Psoas muscle (tissue), 8 donors: ENCODE measurements around the gene CHST1. TPM values are rescaled to one million over a fixed set of nuclear protein-coding genes. Genes with fewer than 3 reads are reported as not detected.

Experiments
- ATAC-seq, 4 donors: fragments of 200-7000 bp; cut with Tn5 transposase; one replicate each; pipeline ENCODE4 v1.9.1; 2020; ENCODE audit warnings: moderate library complexity in 3 of 4, mild to moderate bottlenecking in 2 of 4
- DNase-seq, 2 donors: peaks; one replicate each; pipeline ENCODE4 v3.0.0-alpha.2; 2020
- H3K27ac ChIP-seq: fragments of 200-600 bp; one replicate; pipeline ENCODE4 v1.8.0; 2022
- H3K27me3 ChIP-seq, 3 donors: fragments of 200-600 bp in 1 of 3; one replicate each; pipeline versions ENCODE4 v1.6.1 to v1.8.0; 2013 to 2022; ENCODE audit warnings: low read length in 2 of 3, mild to moderate bottlenecking in 2 of 3, moderate library complexity in 1 of 3; ENCODE audit not compliant: insufficient read depth in 3 of 3
- H3K36me3 ChIP-seq, 2 donors: fragments of 200-600 bp in 1 of 2; one replicate each; pipeline versions ENCODE4 v1.6.1 to v1.8.0; 2013 to 2022; ENCODE audit warnings: low read depth in 1 of 2, mild to moderate bottlenecking in 1 of 2, moderate library complexity in 1 of 2; ENCODE audit not compliant: insufficient read depth in 1 of 2
- H3K4me1 ChIP-seq: fragments of 200-600 bp; one replicate; pipeline ENCODE4 v1.8.0; 2022
- H3K4me3 ChIP-seq: fragments of 200-600 bp; one replicate; pipeline ENCODE4 v1.8.0; 2022; ENCODE audit warnings: mild to moderate bottlenecking
- H3K9me3 ChIP-seq: fragments of 200-600 bp; one replicate; pipeline ENCODE4 v1.8.0; 2022
- WGBS, 3 donors: extraction: QIAGEN DNeasy Blood & Tissue Kit; methylation state at CpG; one replicate each; pipeline versions ENCODE4 v1.1.6 to v1.1.7; 2013; 5-methylcytosine and 5-hydroxymethylcytosine counted together
- intact Hi-C, 2 donors: fragments of 100-400 bp; cut with DNase I; formaldehyde crosslinking; loops; one replicate each; pipeline versions ENCODE4 v1.11.0 to v1.14.2; 2022
- polyA plus RNA-seq, 3 donors: library from polyadenylated mRNA; stranded (reverse); fragments of 200-250 nt; gene quantifications; one replicate each; pipeline ENCODE4 v1.2.3, GENCODE V29; 2013
- total RNA-seq, 4 donors: library from RNA; stranded (reverse); fragmentation: NEBNext Ultra II Directional in 2 of 4; extraction: Animal tissue kit (Norgen Biotek cat#: 25700) in 2 of 4; gene quantifications; one replicate each; pipeline versions ENCODE4 v1.2.1 to v1.2.4, GENCODE V29; 2021 to 2023
- TF ChIP-seq, protein P1 (sequence below): fragments of 200-600 bp; IDR thresholded peaks from one replicate; pipeline ENCODE4 v1.8.0; 2022; ENCODE audit warnings: antibody characterized with exemption
- donor health status: healthy with polysubstance abuse.
- donor health status: DM: no; HTN: no; CAD: no; lungs with moderate emphysema.
- donor health status: Bipolar disorder and iron deficiency.
- donor health status: healthy.
- donor health status: DM: yes; HTN: yes; CAD: no.
- donor health status: DM: no; HTN: no; CAD: no.
- donor health status: DM: no; HTN: no; CAD: no.
- donor health status: DM: yes; HTN: yes; CAD: no.

Gene CHST1
- total and polyA plus RNA-seq, 7 donors = 1.2 to 21.4 (median 5.8) TPM

- ATAC-seq (no peak), DNase-seq (no peak)
- WGBS, 3 donors = 74 to 79% (median 78%) methylated on average over 8 of the region's 8 CpGs
- H3K4me3 ChIP-seq = no peak overlapping the region
- no peaks in the 10 kb centered on the region for H3K36me3 ChIP-seq
- TF ChIP-seq, protein P1, sequence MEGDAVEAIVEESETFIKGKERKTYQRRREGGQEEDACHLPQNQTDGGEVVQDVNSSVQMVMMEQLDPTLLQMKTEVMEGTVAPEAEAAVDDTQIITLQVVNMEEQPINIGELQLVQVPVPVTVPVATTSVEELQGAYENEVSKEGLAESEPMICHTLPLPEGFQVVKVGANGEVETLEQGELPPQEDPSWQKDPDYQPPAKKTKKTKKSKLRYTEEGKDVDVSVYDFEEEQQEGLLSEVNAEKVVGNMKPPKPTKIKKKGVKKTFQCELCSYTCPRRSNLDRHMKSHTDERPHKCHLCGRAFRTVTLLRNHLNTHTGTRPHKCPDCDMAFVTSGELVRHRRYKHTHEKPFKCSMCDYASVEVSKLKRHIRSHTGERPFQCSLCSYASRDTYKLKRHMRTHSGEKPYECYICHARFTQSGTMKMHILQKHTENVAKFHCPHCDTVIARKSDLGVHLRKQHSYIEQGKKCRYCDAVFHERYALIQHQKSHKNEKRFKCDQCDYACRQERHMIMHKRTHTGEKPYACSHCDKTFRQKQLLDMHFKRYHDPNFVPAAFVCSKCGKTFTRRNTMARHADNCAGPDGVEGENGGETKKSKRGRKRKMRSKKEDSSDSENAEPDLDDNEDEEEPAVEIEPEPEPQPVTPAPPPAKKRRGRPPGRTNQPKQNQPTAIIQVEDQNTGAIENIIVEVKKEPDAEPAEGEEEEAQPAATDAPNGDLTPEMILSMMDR = no peak
- peaks cover 0 to 7% (median 5%) of the 10 kb centered on the region in 3 donors for H3K27me3 ChIP-seq
- no peaks in the 10 kb centered on the region for H3K9me3 ChIP-seq
- intact Hi-C loops = no loop called here
- no peaks in the 10 kb centered on the region for H3K4me1 ChIP-seq
- H3K27ac ChIP-seq = no peak overlapping the region
These were observed 48.4 kb downstream of the CHST1 start for GRCh38 chr11:45616802-45617549.

GRCh38 chr11:45615182-45615792, 50.1 kb downstream of the CHST1 start:
- intact Hi-C loops = no loop called here
- H3K9me3 ChIP-seq = no peaks in the 10 kb centered on the region
- H3K4me3 ChIP-seq = no peak overlapping the region
- H3K36me3 ChIP-seq = no peaks in the 10 kb centered on the region
- DNase-seq = no peak
- peaks cover 0 to 7% (median 3%) of the 10 kb centered on the region in 3 donors for H3K27me3 ChIP-seq
- H3K4me1 ChIP-seq = no peaks in the 10 kb centered on the region
- no peak for ATAC-seq
- TF ChIP-seq, protein P1 = no peak
- H3K27ac ChIP-seq = no peak overlapping the region
- 79 to 88% (median 85%) methylated on average over 4 of the region's 4 CpGs for WGBS, 3 donors

DNA sequence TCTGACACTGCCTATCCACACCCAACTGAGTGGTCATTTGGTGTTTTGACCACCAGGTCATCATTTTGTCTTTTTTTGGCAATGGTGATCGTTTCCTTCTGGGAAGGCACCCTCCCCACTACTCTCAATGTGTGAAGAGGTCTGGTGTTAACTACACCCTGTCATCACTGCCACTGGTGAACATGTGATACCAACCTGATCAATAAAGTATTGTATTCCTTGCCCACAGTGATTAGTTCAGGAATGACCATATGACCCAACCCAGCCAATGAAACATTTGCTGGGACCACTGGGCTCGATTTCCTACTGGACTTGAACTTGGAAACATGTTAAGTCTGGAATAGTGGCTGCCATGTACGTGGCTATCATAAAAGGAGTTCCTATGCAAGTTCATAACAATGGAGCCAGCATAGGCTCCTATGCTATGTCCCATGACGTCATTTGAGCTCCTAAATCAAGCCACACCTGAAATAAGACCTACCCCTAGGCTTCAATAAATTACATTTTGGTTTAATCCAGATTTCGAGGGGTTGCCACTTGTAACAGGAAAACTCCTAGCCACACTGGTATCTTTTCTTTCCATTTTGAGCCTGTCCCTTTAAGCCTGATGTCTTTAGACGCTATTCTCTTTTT, 51.1 kb downstream of the CHST1 start:
- H3K27me3 ChIP-seq = peaks cover 0 to 7% (median 3%) of the 10 kb centered on the region in 3 donors
- intact Hi-C loops = no loop called here
- DNase-seq (no peak), ATAC-seq (no peak)
- WGBS, 3 donors = 56 to 58% (median 57%) methylated on average over 6 of the region's 6 CpGs
- H3K4me1 ChIP-seq = no peaks in the 10 kb centered on the region
- TF ChIP-seq, protein P1 = no peak
- no peak overlapping the region for H3K27ac ChIP-seq
- no peaks in the 10 kb centered on the region for H3K9me3 ChIP-seq
- no peak overlapping the region for H3K4me3 ChIP-seq
- no peaks in the 10 kb centered on the region for H3K36me3 ChIP-seq

GRCh38 chr11:45610627-45611026, 54.8 kb downstream of the CHST1 start:
- WGBS, 3 donors = 52 to 66% (median 60%) methylated on average over 3 of the region's 3 CpGs
- H3K27ac ChIP-seq = no peak overlapping the region
- H3K4me3 ChIP-seq = no peak overlapping the region
- no peaks in the 10 kb centered on the region for H3K9me3 ChIP-seq
- ATAC-seq (no peak), DNase-seq (no peak)
- no peaks in the 10 kb centered on the region for H3K27me3 ChIP-seq
- intact Hi-C loops = no loop called here
- H3K4me1 ChIP-seq = no peaks in the 10 kb centered on the region
- H3K36me3 ChIP-seq = no peaks in the 10 kb centered on the region
- TF ChIP-seq, protein P1 = no peak
